Measurements from ENCODE around the gene NXPH1. TPM values are rescaled to one million over a fixed set of nuclear protein-coding genes. Genes with fewer than 3 reads are reported as not detected.

Gene NXPH1
- total RNA-seq, 1 donor from 2014 or later = not detected

GRCh38 chr7:8418629-8419245, 14.7 kb upstream of the NXPH1 start:
- H3K9me3 Mint-ChIP-seq = no peaks in the 10 kb centered on the region
- TF ChIP-seq EZH2phosphoT487 (IDR thresholded peaks at IDR 0.05) = no peak
- peak; percentile 97 for TF ChIP-seq CTCF (IDR thresholded peaks at IDR 0.05)
- no peaks in the 10 kb centered on the region for H3K36me3 Mint-ChIP-seq
- Histone ChIP-seq H3K27me3 (no peaks in the 10 kb centered on the region), H2AFZ (replicated peaks) (no peak overlapping the region), H3K9ac (no peak overlapping the region), H4K20me1 (ENCODE audit: low read depth) (no peaks in the 10 kb centered on the region), H3K4me3 (no peak overlapping the region), H3K36me3 (no peaks in the 10 kb centered on the region), H3K4me2 (no peak overlapping the region), H3F3A (ENCODE audit: low read depth) (no peaks in the 10 kb centered on the region), H3K9me3 (ENCODE audit: low read depth) (no peaks in the 10 kb centered on the region), H3K4me1 (no peaks in the 10 kb centered on the region), H3K79me2 (ENCODE audit: low read depth) (no peaks in the 10 kb centered on the region), H3K27ac (no peak overlapping the region)
- no peaks in the 10 kb centered on the region for H3K27me3 Mint-ChIP-seq (ENCODE audit: insufficient read depth, low read depth)
- peak; percentile 86 for DNase-seq (ENCODE audit: low spot score)
- H3K4me1 Mint-ChIP-seq = no peaks in the 10 kb centered on the region
- H3K27ac Mint-ChIP-seq = no peak overlapping the region
- H3K4me3 Mint-ChIP-seq = no peak overlapping the region

- H3K9ac ChIP-seq = no peak overlapping the region
- H3K36me3 Mint-ChIP-seq = no peaks in the 10 kb centered on the region
- H3K27ac Mint-ChIP-seq = no peak overlapping the region
- H3K4me3 ChIP-seq = no peak overlapping the region
- H3K9me3 Mint-ChIP-seq = no peaks in the 10 kb centered on the region
- no peak for DNase-seq (ENCODE audit: low spot score)
- no peak for TF ChIP-seq EZH2 (IDR thresholded peaks at IDR 0.05)
- TF ChIP-seq CTCF (IDR thresholded peaks at IDR 0.05) = no peak
- no peak for TF ChIP-seq EZH2phosphoT487 (IDR thresholded peaks at IDR 0.05)
- no peaks in the 10 kb centered on the region for H3K4me1 Mint-ChIP-seq
- no peak overlapping the region for H3K4me2 ChIP-seq
- peaks cover 7% of the 10 kb centered on the region for H3K27me3 ChIP-seq
- H3K4me3 Mint-ChIP-seq = no peak overlapping the region
- H3K36me3 ChIP-seq = no peaks in the 10 kb centered on the region
- no peaks in the 10 kb centered on the region for H3K4me1 ChIP-seq
- H3K27ac ChIP-seq = no peak overlapping the region
- H3K27me3 Mint-ChIP-seq (ENCODE audit: insufficient read depth, low read depth) = no peaks in the 10 kb centered on the region
- no peaks in the 10 kb centered on the region for H3K9me3 ChIP-seq (ENCODE audit: low read depth)
- H4K20me1 ChIP-seq (ENCODE audit: low read depth) = no peaks in the 10 kb centered on the region
- no peak overlapping the region for H2AFZ ChIP-seq (replicated peaks)
- H3K79me2 ChIP-seq (ENCODE audit: low read depth) = no peaks in the 10 kb centered on the region
- H3F3A ChIP-seq (ENCODE audit: low read depth) = no peaks in the 10 kb centered on the region
These were observed 11.2 kb upstream of the NXPH1 start for GRCh38 chr7:8422177-8422576.

- no peaks in the 10 kb centered on the region for H3K9me3 Mint-ChIP-seq
- no peaks in the 10 kb centered on the region for H3K4me1 Mint-ChIP-seq
- Histone ChIP-seq H3K79me2 (ENCODE audit: low read depth) (no peaks in the 10 kb centered on the region), H3K27me3 (peaks cover 11% of the 10 kb centered on the region), H3K9ac (no peak overlapping the region), H3K4me3 (no peak overlapping the region), H4K20me1 (ENCODE audit: low read depth) (no peaks in the 10 kb centered on the region), H3K9me3 (ENCODE audit: low read depth) (no peaks in the 10 kb centered on the region), H3K4me2 (no peak overlapping the region), H3K36me3 (no peaks in the 10 kb centered on the region), H3F3A (ENCODE audit: low read depth) (no peaks in the 10 kb centered on the region), H3K4me1 (no peaks in the 10 kb centered on the region), H3K27ac (no peak overlapping the region), H2AFZ (replicated peaks) (no peak overlapping the region)
- no peak for DNase-seq (ENCODE audit: low spot score)
- no peak overlapping the region for H3K4me3 Mint-ChIP-seq
- no peaks in the 10 kb centered on the region for H3K36me3 Mint-ChIP-seq
- TF ChIP-seq CTCF (IDR thresholded peaks at IDR 0.05) (no peak), EZH2 (IDR thresholded peaks at IDR 0.05) (no peak), EZH2phosphoT487 (IDR thresholded peaks at IDR 0.05) (no peak)
- H3K27ac Mint-ChIP-seq = no peak overlapping the region
- H3K27me3 Mint-ChIP-seq (ENCODE audit: insufficient read depth, low read depth) = no peaks in the 10 kb centered on the region
These were observed 10.4 kb upstream of the NXPH1 start for GRCh38 chr7:8423057-8423456.
